HG02763 (cell line): ENCODE results near the gene ICAM5.
"Not testable (repeated sequence)": the region's sequence is repeated elsewhere in the genome, so short reads cannot be mapped to it uniquely, and the experiment has no call there.

Experiments used
- ATAC-seq: cut with Tn5 transposase; IDR thresholded peaks from one replicate; pipeline ENCODE4 v1.9.1; 2021; ENCODE audit warnings: mild to moderate bottlenecking, moderate library complexity; ENCODE audit not compliant: unreplicated experiment

ICAM5 gene

DNA sequence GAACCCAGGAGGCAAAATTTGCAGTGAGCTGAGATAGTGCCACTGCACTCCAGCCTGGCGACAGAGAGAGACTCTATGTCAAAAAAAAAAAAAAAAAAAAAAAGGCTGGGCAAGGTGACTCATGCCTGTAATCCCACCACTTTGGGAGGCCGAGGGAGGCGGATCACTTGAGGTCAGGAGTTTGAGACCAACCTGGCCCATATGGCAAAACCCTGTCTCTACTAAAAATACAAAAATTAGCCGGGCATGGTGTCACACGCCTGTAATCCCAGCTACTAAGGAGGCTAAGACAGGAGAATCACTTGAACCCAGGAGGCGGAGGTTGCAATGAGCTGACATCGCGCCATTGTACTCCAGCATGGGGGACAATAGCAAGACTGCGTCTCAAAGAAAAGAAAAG lies 47.0 kb downstream of the ICAM5 start:
- not testable (repeated sequence) for ATAC-seq

DNA sequence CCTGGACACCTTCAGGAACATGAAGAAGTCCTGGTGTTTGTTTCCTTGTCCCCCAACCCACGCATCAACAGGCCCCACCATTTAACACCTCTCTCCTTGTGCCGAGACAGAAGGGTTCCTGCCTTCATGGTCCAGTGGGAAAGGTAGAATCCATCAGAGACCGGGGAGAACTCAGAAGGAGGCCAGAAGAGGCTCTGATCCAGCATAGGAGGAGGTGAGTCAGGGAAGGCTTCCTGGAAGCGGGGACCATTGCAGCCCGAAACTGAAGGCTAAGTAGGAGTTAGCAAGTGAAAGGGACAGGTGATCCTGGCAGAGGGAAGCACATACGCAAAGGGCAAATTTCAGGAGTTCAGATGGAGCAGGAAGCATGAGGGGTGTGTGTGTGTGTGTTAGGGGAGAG lies 49.2 kb downstream of the ICAM5 start:
- ATAC-seq = no peak

DNA sequence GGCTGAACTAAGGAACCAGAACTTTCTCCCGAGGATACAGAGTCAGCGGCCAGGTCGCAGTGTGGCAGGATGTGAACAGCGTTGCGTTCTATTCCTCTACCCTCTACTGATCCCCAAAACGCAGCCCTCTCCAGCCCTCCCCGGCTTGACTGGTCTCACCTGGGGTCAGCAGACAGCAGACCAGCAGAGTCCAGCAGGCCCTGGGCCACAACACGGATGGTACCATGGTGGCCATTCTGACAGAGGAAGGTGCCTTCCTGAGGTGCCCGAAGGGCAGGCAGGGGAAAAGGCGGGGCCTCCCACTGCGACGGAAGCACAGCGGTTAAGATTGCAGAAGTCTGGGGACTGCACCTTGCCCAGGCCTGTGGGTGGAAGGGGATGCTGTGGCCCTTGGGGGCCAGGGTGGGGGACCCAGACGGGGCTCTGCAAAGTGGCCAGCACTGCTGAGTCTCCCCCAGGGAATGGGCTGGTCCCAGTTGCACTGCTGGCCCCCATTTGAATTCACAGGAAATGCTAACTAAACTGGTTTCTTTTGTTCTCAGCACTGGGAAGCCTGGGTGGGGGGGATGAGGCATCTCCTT lies 49.7 kb downstream of the ICAM5 start, which contains the start of gene ICAM3:
Gene ICAM3 (minus strand): TSS at position 245 of the 581 bp plus-strand sequence. CDS start 10 bp downstream, at position 235.
- no peak for ATAC-seq

DNA sequence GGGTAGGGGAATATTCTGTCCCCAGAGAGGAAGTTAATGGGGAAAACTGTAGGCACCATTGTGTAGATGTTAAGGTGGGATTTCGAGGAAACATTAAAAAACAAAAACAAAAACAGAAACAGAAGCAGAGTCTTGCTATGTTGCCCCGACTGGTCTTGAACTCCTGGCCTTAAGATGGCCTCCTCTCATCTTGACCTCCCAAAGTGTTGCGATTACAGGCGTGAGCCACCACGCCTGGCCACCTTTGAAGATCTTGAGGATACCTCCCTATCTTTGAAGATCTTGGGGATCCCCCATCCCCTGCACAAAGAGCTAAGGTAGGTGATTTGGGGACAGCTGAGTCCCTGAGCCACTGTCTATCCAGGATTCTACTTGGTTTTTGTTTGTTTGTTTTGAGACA lies 50.2 kb downstream of the ICAM5 start:
- ATAC-seq = no peak

DNA sequence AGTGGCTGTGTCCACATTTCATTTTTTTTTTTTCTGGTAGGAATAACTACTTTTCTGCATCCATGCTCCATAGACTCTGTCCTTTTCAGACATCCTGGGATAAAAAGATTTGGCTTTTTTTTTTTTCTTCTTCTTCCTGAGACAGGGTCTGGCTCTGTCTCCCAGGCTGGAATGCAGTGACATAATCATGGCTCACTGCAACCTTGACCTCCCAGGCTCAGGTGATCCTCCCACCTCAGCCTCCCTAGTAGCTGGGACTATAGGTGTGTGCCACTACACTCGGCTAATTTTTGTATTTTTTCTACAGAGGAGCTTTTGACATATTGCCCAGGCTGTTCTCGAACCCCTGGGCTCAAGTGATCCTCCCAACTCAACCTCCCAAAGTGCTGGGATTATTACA lies 53.7 kb downstream of the ICAM5 start:
- no peak for ATAC-seq

DNA sequence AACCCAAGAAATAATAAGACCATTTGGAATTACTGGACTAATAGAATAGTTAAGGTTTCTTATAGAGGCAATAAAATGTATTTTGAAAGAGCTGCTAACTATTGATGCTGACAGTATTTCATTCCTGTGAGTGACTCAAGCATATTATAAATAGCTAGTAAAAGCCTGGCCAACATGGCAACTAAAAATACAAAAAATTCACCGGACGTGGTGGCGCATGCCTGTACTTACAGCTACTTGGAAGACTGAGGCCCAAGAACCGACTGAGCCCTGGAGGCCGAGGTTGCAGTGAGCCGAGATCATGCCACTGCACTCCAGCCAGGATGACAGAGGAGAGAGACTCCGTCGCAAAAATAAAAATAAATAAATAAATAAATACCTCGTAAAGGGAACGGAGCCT lies 55.0 kb downstream of the ICAM5 start:
- no peak for ATAC-seq
